Measurements from ENCODE around the gene WWOX.

DNA sequence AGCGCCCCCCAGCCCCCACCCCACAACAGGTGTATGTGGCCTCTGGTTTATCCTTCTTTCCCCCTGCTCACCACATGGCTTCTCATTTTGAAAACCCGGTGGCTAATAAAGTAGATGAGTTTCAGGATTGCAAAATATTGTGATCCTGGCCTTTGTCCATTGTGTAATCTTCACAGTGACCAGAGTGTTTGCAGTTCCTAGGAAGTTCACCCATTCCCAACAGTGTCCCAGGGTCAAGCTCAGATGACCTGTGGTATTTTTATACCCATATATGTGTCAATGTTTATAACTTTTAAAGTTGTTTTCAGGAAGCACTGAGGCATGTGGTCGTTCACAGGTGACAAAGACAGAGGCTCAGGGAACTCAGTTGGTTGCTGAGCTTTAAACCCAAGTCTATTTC lies 721.9 kb downstream of the WWOX start:
- TF ChIP-seq POLR2A (IDR thresholded peaks at IDR 0.05; ENCODE audit: low read depth, low read length) (no peak), POLR2AphosphoS5 (IDR thresholded peaks at IDR 0.05; ENCODE audit: insufficient read depth, low read depth, low read length) (no peak)
- TF ChIP-seq, protein P1, sequence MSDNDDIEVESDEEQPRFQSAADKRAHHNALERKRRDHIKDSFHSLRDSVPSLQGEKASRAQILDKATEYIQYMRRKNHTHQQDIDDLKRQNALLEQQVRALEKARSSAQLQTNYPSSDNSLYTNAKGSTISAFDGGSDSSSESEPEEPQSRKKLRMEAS (IDR thresholded peaks at IDR 0.05; ENCODE audit: insufficient read depth, insufficient read length): no peak
- TF ChIP-seq, protein P2, sequence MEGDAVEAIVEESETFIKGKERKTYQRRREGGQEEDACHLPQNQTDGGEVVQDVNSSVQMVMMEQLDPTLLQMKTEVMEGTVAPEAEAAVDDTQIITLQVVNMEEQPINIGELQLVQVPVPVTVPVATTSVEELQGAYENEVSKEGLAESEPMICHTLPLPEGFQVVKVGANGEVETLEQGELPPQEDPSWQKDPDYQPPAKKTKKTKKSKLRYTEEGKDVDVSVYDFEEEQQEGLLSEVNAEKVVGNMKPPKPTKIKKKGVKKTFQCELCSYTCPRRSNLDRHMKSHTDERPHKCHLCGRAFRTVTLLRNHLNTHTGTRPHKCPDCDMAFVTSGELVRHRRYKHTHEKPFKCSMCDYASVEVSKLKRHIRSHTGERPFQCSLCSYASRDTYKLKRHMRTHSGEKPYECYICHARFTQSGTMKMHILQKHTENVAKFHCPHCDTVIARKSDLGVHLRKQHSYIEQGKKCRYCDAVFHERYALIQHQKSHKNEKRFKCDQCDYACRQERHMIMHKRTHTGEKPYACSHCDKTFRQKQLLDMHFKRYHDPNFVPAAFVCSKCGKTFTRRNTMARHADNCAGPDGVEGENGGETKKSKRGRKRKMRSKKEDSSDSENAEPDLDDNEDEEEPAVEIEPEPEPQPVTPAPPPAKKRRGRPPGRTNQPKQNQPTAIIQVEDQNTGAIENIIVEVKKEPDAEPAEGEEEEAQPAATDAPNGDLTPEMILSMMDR (IDR thresholded peaks at IDR 0.05; ENCODE audit: extremely low read depth in 1 of 2, insufficient read depth in 1 of 2, low read depth in 1 of 2, low read length in 2 of 2): no peak
